ENCODE results near the gene RASA3.
"Not testable (repeated sequence)": the region's sequence is repeated elsewhere in the genome, so short reads cannot be mapped to it uniquely, and the experiment has no call there.

RASA3 gene

GRCh38 chr13:114111577-114111976, 20.8 kb downstream of the RASA3 start:
- peak in 1 of 5 donors; percentile 48 for DNase-seq

- not testable (repeated sequence) for DNase-seq
Measured at GRCh38 chr13:114110830-114111189, 21.6 kb downstream of the RASA3 start.

DNA sequence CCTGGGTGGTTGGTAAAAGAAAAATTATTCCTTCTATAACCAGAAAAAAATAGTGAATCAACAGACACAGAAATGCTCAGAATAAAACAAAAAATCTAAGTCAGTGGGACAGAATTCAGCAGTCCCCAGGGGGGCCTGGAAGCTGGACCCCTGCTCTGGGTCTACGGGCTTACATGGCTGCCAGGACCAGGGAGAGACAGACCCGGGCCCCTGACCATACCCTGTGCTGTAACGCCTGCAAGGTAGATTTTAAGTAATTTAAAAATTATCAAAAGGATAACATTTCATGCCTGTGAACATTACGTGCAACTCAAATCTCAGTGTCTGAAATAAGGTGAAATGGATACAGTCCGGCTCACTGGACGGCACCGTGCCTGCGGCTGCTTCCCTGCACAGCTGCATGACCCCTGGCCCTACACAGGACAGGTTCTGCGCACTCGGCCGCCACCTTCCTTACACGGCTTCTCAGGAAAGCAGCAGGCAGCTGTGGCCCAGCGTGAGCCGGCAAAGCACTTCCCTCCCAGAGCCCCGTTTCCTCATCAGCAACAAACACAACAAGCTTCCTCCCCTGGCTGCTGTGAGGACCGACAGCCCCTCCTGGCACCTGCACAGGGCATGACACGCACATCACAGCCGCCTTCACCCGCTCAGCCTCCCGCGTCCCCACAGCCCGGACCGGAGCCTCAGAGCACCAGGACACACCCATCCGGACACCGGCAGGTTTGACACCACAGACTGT, 22.2 kb downstream of the RASA3 start:
- DNase-seq = peak; percentile 60 to 91 (median 73)

DNA sequence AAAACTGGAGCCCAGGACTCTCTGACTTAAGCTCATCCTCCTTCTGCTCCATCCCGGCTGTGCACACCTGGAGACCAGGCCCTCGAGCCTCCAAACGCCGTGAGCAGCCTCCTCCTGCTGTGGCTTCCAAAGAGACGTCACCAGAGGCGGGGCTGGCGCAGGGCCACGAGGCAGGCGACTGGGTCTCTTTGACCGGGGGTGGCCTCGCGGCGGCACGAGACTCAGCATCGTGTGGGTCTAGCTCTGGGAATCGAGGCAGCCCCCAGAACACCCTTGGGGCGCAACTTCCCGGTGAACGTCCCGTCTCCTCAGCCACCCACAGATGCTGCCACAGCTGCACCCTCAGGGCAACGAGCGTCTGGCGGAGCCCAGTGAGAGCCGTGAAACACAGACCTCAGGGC, 22.8 kb downstream of the RASA3 start:
- no peak for DNase-seq

DNA sequence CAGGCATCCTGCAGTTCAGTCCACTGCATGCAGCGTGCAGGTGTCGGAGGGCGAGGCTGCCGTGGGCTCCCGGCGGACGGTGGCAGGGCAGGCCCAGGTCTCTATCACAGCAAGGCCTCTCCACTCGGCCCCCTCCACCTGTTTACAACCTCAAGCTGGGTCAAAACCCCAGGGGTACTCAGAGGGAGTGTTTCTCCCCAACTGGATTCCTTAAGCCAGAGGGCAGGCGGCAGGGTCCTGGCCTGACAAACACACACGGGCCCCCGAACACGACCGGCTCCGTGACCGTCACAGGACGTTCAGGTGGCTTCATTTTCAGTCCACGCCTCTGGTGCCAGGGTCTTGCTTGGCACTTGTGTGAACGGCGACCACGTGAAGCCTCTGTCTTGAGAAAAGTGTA, 23.5 kb downstream of the RASA3 start:
- no peak for DNase-seq

- DNase-seq = no peak
Measured at GRCh38 chr13:114108141-114108761, 24.2 kb downstream of the RASA3 start.

DNA sequence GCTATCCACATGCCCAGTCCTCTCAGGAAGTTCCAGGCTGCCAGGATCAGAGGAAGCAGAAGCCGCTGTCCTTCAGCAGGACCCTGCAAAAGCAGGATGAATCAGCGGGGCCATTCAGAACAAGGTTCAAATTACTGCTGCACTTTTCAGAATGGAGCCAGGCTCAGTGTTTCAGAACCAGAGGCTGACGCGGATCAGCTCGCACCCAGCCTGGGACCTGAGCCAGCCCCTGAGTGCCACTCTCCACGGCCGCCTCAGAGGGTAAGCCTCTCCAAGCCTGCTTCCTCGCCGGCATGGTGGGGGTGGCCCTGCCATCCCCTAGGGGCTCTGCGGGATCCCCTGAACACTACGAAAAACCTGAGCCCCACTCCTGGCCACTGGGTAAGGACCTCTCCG, 24.7 kb downstream of the RASA3 start:
- no peak for DNase-seq

- no peak for DNase-seq
Measured at GRCh38 chr13:114106991-114107685, 25.3 kb downstream of the RASA3 start.

GRCh38 chr13:114106526-114106925, 25.9 kb downstream of the RASA3 start:
- no peak for DNase-seq

DNA sequence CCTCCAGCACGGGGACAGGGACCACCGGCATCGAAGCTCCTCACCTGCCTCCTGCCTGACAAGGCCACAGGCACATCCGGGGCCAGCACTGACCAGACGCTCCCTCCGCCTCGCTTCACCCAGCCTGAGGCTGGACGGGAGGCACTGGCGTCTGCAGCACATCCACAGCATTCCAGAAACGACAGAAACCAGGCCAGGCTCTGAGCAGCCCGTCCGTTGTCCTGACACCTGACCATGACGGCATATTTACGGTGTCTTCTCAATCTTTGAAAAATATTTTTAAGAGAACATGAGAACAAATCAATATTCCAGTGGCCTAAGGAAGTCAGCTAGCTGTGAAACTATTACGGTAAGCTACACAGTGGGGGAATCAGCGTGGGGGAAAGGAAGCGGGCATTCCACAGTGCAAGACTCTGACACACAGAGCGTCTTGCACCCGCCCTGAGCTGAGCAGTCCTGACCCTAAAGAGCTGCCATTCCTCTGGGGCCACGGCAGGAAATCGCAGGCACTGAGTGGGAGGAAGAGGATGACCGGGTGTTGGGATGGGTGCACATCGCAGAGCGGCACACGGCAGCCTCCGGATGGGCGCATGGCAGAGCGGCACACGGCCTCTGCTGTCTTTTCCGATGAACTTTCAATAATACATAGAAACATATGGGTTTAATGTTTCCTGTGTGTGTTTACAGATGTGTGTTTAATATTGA, 26.8 kb downstream of the RASA3 start:
- no peak for DNase-seq

DNA sequence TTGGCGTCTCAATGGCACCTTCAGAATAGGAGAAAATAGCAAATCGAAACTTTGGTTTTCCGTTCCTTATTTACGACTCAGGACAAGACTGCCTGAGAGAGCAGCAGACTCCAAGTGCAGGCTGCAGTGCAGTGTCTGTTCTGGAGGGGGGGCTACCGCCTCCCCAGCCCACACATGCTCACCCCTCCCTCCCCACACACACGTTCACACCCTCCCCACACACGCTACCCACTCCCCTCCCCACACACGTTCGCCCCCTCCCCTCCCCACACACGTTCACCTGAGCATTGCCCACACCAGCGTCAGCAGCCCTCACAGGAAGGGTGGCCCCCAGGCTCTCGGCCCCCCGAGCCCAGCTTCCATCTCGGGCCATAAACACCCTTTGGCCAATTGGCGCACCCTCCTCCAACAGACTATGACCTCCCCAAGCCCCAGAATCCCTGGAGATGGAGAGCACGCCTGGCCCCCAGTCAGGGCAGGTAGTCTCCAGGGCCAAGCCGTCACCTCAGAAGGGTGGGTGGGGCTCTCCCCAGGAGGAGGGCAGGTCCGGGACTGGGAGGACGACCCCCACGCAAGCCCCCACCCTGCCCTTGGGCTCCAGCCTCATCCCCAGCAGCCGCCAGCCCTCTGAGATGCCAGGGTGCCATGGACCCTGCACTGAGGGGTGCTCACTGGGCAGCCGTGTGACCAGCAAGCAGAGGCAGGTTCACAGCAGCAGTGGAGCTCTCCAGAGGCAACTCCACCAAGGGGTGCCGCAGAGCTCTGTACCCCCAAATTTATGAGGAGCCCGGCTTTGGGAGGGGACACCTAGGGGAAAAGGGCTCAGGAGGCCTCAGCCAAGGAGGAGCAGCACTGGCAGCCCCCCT, 27.5 kb downstream of the RASA3 start:
- DNase-seq = no peak

DNA sequence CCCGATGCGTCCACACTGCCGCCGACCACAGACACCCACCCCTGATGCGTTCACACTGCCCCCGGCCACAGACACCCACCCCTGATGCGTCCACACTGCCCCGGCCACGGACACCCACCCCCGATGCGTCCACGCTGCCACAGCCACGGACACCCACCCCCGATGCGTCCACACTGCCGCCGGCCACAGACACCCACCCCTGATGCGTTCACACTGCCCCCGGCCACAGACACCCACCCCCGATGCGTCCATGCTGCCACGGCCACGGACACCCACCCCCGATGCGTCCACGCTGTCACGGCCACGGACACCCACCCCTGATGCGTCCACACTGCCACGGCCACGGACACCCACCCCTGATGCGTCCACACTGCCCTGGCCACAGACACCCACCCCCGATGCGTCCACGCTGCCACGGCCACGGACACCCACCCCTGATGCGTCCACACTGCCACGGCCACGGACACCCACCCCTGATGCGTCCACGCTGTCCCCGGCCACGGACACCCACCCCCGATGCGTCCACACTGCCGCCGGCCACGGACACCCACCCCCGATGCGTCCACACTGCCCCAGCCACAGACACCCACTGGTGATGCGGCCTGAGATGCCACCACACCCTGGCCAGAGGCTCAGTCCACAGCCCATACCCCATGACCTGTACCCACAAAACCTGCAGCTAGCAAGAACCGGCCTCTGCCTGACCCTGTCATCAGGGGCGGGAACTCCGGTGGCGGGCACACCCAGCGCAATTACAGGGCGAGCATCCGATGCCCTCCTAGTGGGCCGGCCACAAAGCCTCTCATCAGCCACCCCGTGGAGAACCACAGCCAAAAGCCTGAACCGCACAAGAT, 28.4 kb downstream of the RASA3 start:
- no peak for DNase-seq

GRCh38 chr13:114103289-114103621, 29.2 kb downstream of the RASA3 start:
- DNase-seq = not testable (repeated sequence)

GRCh38 chr13:114102521-114103288, 29.7 kb downstream of the RASA3 start:
- no peak for DNase-seq

GRCh38 chr13:114102131-114102520, 30.3 kb downstream of the RASA3 start:
- no peak for DNase-seq

- DNase-seq = no peak
Measured at GRCh38 chr13:114101358-114102130, 30.9 kb downstream of the RASA3 start.

DNA sequence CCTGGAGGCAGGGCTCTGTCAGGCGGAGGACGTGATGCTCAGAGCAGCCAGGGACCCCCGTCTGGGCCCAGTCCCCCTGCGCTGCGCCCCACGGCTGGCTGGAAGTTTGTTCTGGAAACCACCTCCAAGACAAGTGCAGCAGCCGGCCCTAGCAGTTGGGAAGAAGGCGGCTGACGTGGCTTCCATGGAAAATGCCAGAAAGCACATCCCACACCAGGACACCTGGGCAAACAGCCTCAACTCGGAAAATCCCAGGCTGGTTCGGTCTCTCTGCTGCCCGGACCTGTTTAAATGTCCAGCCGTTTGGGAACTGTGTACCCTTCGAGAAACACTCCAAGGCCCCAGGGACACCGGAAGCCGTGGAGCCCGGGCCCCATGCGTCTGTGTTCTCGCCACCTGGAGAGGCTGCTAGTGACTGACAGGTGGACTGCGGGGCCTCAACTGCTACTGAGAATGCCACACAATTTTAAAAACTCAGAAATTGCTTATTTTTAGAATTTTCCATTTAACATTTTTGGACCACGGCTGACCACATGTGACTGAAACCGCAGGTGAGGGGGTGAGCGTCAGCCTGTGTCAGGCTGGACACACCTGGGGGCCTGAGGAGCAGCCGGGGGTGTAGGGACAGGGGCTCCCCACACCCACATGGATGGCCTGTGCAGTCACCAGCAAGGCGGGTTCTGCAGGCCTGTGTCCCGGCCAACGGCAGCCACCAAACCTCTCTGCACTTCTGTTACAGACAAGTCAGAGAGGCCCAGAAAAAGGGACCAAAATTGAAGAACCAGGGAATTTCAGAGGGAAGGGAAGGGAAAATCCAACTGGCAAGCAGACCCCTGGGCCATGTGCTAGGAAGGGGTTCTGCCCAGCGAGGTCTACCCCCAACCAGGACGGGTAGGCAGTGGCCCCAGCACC, 31.7 kb downstream of the RASA3 start:
- DNase-seq = no peak

DNA sequence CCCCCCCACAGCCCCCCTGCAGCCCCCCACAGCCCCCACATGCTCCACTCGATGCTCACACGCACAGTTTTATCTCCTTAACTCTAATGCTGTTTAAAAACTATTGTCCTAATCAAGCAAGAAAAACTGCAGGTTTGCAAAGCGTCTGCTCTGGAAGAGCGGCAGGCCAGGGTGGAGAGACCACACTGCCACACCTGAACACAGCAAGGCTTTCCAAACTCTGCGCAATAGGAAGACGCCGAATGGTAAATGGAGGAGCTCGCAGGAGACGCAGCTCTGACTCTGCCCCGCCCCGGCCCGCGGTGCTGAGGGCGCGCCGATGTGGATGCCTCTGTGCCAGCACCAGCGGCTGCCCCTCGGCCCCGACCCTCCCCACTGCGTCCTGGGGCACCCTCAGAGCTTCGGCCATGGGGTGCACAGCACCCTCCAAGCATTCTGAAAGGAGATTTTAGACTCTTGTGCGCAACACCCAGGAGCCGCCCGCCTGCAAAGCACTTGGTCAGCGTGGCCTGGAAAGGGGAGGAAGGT, 32.4 kb downstream of the RASA3 start:
- no peak for DNase-seq

- DNase-seq = no peak
Measured at GRCh38 chr13:114099191-114099590, 33.2 kb downstream of the RASA3 start.
